GM19025 (cell line): ENCODE results near the gene TLR1.
"Not testable (repeated sequence)": the region's sequence is repeated elsewhere in the genome, so short reads cannot be mapped to it uniquely, and the experiment has no call there.

Experiments used
- ATAC-seq: cut with Tn5 transposase; IDR thresholded peaks from one replicate; pipeline ENCODE4 v1.9.1; 2021; ENCODE audit warnings: mild to moderate bottlenecking, low read depth, moderate library complexity; ENCODE audit not compliant: unreplicated experiment

Gene TLR1

DNA sequence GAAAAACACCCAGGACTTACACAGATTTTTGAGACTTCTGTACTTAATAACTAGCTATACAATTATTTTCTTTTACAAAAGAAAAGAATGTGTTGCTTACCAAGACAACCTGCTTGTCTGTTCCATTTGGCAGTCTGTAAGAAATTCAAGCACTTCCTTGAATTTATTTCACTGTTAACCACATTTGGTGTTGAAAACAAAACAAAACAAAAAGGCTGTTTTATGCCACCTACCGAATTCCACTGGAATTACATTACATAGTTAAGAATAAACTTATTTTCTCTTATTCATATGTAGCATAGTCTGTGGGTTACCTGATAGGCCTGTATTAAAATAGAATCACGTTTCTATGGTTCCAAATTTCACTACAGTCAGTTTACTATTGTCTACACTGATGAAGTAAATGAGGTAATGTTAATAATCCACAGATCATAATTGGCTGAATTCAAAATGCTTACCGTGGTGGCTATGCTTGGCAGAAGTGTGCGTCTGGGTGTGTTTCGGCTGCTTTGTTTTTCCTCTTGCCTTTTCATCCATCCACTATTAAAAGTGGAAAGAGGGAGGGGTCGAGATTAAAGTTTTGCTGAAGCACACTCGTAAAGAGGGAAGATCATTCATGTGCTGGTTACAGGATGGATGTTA, at the start of gene TLR1:
TLR1 (minus strand) TSS at position 138 of the 642 bp plus-strand sequence. CDS start 5,960 bp downstream, outside the sequence.
- ATAC-seq = no peak

DNA sequence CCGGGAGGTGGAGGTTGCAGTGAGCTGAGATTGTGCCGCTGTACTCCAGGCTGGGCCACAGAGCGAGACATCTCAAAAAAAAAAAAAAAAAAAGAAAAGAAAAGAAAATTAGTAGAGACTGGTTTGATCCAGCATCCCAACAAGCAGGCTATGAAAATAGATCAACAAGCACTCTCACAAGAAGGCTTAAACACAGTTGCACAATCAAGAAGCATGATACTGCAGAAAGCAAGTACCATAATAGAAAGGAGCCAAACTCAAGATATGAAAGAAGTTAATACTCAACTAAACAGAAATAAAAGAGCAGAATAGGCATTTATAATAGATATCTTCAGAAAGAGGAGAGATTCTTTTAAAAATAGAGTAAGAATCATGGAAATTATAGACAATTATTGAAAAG, 41.4 kb upstream of the TLR1 start:
- no peak for ATAC-seq

- no peak for ATAC-seq
These were observed 38.4 kb upstream of the TLR1 start for GRCh38 chr4:38842994-38843393.

DNA sequence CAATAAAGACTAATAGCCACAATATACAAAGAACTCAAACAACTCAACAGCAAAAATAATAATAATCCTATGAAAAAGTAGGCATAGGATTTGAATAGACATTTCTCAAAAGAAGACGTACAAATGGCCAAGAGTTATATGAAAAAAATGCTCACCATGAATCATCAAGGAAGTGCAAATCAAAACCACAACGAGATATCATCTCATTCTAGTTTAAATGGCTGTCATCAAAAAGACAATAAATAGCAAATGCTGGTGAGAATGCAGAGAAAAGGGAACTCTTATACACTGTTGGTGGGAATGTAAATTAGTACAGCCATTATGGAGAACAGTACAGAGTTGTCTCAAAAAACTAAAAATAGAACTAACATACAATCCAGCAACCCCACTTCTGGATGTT, 33.3 kb upstream of the TLR1 start:
- ATAC-seq = no peak

DNA sequence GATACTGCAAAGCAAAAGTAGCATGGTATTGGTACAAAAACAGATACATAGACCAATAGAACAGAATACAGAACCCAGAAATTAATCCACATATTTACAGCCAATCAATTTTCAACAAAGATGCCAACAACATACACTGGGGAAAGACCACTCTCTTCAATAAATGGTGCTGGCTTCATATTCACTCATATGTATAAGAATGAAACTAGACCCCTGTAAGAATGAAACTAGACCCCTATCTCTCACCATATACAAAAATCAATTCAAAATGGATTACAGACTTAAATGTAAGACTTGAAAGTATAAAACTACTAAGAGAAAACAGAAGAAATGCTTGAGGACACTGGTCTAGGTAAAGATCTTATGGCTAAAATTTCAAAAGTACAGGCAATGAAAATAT, 32.7 kb upstream of the TLR1 start:
- ATAC-seq = no peak

- ATAC-seq = no peak
These were observed 30.0 kb upstream of the TLR1 start for GRCh38 chr4:38834570-38834969.

DNA sequence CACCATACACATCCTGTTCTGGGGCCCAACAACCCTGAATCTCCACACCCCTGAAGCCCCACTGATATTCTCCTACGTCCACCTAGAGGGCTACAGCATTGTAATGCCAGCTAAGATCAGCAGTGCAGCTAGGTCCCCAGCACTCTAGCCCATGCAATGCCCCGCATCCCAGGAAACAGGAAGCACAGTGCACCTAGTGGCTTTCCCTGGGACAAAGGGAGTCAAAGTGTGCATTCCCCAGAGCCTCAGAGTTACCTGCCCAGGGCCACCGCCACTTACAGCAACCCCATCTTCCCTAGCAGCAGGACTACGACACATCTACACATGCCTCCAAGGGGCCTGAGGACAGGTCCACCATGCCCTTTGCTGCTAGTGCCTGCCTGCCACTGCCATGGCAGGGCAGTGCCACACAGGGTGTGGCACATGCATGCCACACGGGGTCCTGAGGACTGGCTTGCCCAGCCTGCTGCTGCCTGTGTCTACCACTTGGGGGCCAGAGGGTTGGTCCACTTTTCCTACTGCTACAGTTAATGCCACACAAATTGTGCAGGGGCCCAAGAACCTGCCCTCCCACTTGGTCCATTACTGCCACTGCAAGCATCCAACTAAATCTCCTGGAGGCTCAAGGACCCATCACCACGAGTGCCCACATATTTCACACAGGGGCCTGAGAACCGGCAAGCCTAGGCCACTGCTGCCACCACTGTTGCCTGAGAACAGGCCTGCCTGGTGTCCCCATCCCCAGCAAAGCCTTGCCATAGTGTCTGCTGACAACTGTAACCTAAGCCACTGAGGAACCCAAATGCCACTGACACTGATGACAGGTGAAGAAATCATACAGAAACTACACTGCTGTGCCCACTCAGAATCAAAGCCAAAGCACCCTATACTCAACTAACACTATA, 28.3 kb upstream of the TLR1 start:
- no peak for ATAC-seq

GRCh38 chr4:38832206-38832605, 27.6 kb upstream of the TLR1 start:
- ATAC-seq = no peak

GRCh38 chr4:38831653-38832052, 27.1 kb upstream of the TLR1 start:
- ATAC-seq = no peak

DNA sequence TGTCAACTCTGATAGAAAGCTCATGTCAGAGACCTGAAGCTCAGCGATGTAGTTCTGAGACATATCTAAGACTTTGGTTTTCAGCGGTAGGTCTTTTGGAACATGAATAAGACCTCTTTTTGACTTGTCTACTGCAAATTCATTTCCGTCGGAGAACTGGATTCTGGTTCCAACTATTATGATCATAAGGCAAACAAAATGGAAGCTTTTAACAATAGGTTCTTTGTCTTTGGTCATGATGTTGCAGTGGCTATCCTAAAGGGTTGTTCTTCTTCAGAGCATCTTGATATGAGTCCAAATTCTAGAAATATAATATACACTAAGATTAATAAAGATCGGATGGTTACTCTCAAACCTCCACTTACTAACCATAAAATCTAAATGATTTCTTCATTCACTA, 24.6 kb upstream of the TLR1 start:
- ATAC-seq = no peak

- no peak for ATAC-seq
These were observed 19.2 kb upstream of the TLR1 start for GRCh38 chr4:38823766-38824165.

DNA sequence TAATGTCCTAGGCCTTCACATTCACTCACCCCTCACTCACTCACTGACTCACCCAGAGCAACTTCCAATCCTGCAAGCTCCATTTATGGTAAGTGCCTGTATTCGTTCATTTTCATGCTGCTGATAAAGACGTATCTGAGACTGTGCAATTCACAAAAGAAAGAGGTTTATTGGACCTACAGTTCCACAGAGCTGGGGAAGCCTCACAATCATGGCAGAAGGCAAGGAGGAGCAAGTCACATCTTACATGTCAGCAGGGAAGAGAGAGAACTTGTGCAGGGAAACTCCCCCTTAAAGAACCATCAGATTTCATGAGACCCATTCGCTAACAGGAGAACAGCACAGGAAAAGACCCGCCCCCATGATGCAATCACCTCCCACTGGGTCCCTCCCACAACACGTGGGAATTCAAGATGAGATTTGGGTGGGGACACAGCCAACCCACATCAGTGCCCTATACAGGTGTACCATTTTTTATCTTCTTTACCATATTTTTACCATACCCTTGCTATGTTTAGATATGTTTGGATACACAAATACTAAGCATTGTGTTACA, 18.2 kb upstream of the TLR1 start:
- no peak for ATAC-seq

DNA sequence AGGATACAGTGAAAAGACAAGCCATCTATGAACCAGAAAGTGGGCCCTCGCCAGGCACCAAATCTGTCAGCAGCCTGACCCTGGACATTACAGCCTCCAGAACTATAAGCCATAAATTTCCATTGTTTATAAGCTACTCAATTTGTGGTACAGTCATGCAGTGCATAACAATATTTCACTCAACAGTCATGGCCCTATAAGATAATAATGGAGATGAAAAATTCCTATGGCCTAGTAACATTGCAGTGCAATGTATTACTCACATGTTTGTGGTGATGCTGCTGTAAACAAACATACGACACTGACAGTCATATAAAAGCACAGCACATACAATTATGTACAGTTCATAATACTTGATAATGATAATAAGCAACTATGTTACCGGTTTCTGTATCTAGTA, 17.1 kb upstream of the TLR1 start:
- ATAC-seq = no peak

DNA sequence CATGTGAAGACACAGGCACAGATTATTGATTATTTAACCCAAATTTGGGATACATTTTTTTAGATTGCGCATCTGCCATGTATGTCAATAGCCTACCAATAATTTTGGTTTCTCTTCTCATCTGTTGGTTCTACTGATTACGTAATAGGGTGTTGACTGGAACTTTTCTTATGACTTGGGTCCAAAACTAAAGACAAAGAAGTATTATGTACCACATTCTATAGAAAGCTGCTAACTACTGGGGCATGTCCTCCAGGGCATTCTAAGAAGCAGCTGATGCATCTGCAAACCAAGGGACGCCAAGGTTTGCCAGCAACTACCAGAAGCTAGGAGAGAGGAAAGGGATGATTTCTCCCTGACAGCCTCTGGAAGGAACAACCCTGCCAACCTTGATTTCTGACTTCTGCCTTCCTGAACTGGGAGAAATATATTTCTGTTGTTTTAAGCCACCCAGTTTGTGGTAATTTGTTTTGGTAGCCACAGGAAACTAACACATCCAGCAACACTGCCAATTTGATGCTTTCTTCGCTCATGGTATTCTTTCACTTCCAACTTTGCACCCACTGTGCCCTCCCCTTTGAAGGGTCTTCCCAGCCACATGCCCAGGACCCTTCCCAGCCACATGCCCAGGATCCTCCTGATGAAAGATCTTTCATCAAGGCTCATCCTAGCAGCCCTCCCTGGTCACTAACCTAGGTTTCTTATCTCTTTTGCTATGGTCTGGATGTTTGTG, 15.9 kb upstream of the TLR1 start:
- no peak for ATAC-seq

GRCh38 chr4:38819569-38819968, 15.0 kb upstream of the TLR1 start:
- ATAC-seq = no peak

- ATAC-seq = peak; percentile 56
These were observed 13.9 kb upstream of the TLR1 start for GRCh38 chr4:38818441-38818976.

- no peak for ATAC-seq
These were observed 11.5 kb upstream of the TLR1 start for GRCh38 chr4:38815885-38816782.

- ATAC-seq = no peak
These were observed 9.8 kb upstream of the TLR1 start for GRCh38 chr4:38814386-38814785.

- no peak for ATAC-seq
These were observed 6.7 kb upstream of the TLR1 start for GRCh38 chr4:38811297-38811696.

GRCh38 chr4:38807462-38807861, 2.9 kb upstream of the TLR1 start:
- ATAC-seq = not testable (repeated sequence)
